IPS-NIHi7 (cell line): Measurements from ENCODE around the gene CDAN1.
"Not testable (repeated sequence)": the region's sequence is repeated elsewhere in the genome, so short reads cannot be mapped to it uniquely, and the experiment has no call there.

Experiments
- DNase-seq: peaks from one replicate; pipeline ENCODE4 v3.0.0; 2012; ENCODE audit warnings: mixed read lengths; ENCODE audit errors: extremely low spot score

The CDAN1 gene

GRCh38 chr15:42707068-42707467, 29.9 kb downstream of the CDAN1 start:
- no peak for DNase-seq

DNA sequence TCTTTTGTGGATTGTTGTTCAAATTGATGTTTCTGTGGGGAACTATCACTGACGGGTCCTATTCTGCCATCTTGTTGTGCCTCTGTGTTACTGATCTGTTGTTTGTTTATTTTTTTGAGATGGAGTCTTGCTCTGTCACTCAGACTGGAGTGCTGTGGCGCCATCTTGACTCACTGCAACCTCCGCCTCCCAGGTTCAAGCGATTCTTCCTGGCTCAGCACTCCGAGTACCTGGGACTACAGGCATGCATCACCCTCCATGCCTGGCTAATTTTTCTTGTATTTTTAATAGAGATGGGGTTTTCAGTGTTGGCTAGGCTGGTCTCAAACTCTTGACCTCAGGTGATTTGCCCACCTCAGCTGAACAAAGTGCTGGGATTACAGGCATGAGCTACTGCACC, 31.6 kb downstream of the CDAN1 start:
- DNase-seq: no peak

DNA sequence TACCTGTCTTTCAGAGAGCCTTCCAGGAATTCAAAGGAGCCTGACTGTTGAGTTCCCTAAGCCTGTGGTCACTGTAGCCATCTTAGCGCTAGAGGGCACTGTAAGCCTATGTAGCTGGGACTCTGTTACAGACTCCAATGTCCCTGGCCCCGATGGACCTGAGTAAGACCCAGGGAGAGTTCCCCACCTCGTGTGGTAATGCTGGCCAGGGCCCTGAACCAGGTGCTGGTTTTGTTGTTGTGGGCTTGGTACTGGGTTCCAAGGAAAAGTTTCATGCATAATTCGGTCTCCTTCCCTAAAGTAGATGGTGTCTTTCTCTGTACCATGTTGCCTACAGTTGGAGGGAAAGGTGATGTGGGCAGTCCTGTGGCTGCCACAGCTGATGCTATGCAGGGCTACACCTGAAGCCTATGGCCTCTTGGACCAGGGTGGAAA, 32.4 kb downstream of the CDAN1 start:
- peak; percentile 91 for DNase-seq

DNA sequence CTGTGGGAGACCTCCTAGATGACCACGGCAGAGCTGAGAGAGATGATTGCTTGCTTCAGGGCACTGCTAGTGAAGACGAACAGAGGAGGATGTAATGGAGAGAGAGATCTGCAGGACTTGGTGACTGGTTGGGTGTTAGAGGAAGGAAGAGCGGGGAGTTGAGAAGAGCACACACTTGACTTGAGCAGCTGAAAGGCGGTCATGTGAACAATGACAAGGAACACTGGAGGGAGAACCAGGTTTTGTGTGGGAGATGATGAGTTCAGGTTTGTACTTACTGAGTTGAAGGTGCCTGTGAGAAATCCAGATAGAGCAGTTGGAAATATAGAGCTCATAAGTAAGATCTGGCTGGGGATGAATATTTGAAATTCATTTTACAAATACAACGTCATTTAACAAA, 40.3 kb downstream of the CDAN1 start:
- DNase-seq: no peak

DNA sequence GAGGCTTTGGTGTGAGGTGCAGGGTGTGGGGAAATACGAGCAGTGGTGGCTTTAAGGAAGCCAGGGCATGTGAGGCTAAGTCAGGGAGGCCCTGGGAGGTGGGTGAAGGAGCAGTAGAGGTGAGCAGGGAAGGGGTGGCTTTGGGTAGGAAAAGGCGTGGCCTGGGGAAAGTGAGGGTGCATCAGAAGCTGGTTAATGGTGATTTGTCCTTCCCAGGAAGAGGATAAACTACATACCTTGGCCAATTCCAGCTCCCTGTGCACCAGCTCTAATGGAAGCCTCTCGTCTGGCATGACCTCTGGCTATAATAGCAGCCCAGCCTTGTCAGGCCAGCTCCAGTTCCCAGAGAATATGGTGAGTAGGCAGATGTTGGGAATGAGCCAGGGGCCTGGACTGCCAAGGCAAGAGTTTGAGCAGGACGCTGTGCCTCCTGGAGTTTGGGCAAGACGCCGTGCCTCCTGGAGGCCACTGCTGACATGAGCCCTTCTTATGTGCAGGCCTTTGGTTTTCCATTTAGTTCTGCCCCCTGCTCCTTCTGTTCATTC, 41.3 kb downstream of the CDAN1 start:
- DNase-seq: no peak

- no peak for DNase-seq
These were observed 42.5 kb downstream of the CDAN1 start for GRCh38 chr15:42694398-42694797.

DNA sequence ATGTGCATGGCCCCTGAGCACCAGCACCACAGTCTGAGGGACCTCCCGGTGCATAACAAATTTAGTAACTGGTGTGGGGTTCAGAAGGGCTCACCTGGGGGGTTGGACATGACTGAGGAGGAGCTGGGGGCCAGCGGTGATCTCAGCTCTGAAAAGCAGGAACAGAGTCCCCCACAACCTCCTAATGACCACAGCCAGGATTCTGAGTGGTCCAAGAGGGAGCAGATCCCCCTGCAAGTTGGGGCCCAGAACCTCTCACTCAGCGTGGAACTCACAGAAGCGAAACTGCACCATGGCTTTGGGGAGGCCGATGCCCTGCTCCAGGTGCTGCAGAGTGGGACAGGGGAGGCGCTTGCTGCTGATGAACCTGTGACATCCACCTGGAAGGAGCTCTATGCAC, 43.0 kb downstream of the CDAN1 start:
- DNase-seq: no peak

DNA sequence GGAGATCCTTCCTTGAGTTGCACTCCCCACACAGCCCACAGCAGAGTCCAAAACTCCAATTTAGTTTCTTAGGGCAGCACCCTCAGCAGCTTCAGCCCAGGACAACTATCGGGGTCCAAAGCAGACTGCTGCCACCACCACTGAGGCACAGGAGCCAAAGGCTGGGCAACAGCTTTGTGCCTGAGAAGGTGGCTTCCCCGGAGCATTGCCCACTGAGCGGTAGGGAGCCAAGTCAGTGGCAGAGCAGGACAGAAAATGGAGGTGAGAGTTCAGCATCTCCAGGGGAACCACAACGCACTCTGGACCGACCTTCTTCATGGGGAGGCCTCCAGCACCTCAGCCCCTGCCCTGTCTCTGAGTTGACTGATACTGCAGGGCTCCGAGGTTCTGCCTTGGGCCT, 43.4 kb downstream of the CDAN1 start:
- peak; percentile 2 for DNase-seq

DNA sequence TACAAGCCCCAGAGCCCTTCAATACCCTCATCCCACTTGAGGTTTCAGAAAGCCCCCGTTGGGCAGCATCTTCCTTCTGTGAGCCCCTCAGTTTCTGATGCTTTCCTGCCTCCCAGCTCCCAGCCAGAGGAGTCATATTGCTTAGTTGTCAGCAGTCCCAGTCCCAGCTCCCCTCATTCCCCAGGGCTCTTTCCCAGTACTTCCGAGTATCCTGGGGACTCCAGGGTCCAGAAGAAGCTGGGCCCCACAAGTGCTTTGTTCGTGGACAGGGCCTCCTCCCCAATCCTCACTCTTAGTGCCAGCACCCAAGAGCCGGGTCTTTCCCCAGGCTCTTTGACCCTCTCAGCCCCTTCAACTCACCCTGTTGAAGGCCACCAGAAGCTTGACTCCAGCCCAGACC, 43.9 kb downstream of the CDAN1 start:
- DNase-seq: peak; percentile 5

- no peak for DNase-seq
These were observed 44.4 kb downstream of the CDAN1 start for GRCh38 chr15:42692536-42692935.

DNA sequence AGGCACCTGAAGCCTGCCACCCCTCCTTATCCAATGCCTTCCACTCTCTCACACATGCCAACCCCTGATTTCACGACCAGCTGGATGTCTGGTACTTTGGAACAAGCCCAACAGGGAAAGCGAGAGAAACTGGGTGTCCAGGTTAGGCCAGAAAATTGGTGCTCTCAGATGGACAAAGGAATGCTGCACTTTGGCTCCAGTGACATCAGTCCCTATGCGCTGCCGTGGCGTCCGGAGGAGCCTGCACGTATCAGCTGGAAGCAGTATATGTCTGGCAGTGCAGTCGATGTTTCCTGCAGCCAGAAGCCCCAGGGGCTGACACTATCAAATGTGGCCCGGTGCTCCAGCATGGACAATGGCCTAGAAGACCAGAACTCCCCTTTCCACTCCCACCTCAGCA, 45.2 kb downstream of the CDAN1 start:
- DNase-seq: no peak

- no peak for DNase-seq
These were observed 45.6 kb downstream of the CDAN1 start for GRCh38 chr15:42691308-42691707.

DNA sequence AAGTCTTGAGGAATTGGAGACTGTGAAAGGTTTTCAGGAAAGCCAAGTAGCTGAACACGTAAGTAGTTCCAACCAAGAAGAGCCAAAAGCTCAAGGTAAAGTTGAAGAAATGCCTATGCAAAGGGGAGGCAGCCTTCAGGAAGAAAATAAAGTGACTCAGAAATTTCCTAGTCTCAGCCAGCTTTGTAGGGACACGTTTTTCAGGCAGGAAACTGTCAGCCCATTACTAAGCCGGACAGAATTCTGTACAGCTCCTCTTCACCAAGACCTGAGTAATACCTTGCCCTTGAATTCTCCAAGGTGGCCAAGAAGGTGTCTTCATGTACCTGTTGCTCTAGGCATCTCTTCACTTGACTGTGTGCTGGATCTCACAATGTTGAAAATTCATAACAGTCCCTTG, 48.6 kb downstream of the CDAN1 start:
- DNase-seq: no peak

DNA sequence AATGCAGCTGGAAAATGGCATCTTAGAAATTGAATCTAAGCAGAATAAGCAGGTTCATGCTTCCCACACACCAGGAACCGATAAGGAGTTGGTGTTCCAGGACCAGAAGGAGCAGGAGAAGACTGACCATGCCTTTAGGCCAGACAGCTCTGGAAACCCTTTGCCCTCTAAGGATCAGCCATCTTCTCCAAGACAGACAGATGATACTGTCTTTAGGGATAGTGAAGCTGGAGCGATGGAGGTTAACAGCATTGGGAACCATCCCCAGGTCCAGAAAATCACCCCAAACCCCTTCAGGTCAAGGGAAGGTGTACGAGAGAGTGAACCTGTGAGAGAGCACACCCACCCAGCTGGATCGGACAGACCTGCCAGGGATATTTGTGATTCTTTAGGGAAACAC, 49.2 kb downstream of the CDAN1 start:
- DNase-seq: no peak

DNA sequence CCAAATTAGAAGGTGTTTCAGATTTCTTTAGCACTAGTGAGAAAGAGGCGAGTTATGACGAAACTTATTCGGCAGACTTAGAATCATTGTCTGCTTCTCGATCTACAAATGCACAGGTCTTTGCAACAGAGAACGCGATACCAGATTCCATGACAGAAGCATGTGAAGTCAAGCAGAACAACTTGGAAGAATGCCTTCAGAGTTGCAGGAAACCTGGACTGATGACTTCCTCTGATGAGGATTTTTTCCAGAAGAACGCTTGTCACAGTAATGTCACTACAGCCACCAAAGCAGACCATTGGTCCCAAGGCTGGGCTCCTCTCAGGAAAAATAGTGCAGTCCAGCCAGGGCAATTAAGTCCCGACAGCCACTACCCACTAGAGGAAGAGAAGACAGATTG, 50.6 kb downstream of the CDAN1 start:
- no peak for DNase-seq

DNA sequence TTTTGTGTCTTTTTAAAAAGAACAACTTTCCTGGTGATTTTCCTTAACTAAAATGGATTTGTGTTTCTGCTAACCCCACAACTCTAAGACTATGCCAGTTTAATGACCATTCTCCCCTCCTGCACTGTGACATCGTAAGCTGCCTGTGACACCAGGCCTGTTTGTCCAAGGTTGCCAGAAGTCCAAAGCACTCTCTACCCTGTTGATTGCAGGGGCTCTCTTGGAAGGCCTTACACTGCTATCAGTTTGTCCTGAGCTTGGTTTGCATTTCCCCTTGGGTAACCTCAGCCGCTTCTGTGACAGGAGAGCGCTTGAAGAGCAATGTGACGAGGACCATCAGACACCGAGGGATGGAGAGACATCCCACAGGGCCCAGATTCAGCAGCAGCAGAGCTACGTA, 55.8 kb downstream of the CDAN1 start:
- DNase-seq: no peak

DNA sequence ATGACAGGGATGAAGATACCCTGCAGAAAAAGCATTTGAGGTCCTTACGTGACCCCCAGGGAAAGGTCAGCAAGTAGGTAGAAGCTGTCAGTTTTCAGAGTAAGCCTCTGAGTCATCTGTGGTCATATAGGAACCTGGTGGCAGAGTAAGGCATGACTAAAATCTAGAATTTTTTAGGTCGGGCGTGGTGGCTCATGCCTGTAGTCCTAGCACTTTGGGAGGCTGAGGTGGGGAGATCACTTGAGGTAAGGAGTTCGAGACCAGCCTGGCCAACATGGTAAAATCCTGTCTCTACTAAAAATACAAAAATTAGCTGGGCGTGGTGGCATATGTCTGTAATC, 56.8 kb downstream of the CDAN1 start:
- DNase-seq: not testable (repeated sequence)

GRCh38 chr15:42679285-42680141, 57.4 kb downstream of the CDAN1 start:
- no peak for DNase-seq

DNA sequence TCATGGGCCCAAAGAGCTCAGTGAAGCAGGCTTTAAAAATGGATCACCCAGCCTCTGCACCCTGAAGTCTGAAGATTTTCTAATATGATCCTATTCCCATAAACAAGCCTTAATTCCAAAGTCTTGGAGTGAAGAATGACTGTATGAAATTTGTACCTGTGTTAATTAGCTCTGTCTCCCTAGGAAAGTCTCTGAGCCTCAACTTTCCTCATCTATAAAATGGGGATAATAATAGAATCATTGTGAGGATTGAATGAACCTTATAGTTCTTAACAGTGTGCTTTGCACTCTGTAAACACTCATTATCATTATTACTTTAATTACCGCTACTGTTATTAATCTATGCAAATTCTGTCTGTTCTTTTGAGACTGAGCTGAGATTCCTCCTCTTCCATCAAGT, 61.9 kb downstream of the CDAN1 start:
- no peak for DNase-seq

- no peak for DNase-seq
These were observed 62.5 kb downstream of the CDAN1 start for GRCh38 chr15:42674472-42674871.
